ENCODE measurements around the gene RXRA.

RXRA gene

GRCh38 chr9:134403292-134403681 lies 77.0 kb downstream of the RXRA start:
- peaks cover 95 to 100% of the 10 kb centered on the region in 2 experiments for H3K4me1 ChIP-seq (ENCODE audit: control insufficient read depth in 1 of 2, insufficient read depth in 1 of 2, low read depth in 1 of 2, low read length in 1 of 2)
- H3K27me3 ChIP-seq, result no peaks in the 10 kb centered on the region
- peak overlapping the region; percentile 100 for H3K27ac ChIP-seq
- H3K4me3 ChIP-seq (ENCODE audit: low read depth in 1 of 2, low read length in 1 of 2), result peak overlapping the region; percentile 63 to 67
- H3K9me3 ChIP-seq, result no peaks in the 10 kb centered on the region
- H3K36me3 ChIP-seq, result peaks cover 30% of the 10 kb centered on the region
- no peak for TF ChIP-seq CTCF (IDR thresholded peaks at IDR 0.05)

GRCh38 chr9:134403682-134404301 lies 77.5 kb downstream of the RXRA start:
- Histone ChIP-seq H3K36me3 (peaks cover 35% of the 10 kb centered on the region), H3K4me3 (ENCODE audit: low read depth in 1 of 2, low read length in 1 of 2) (peak overlapping the region; percentile 63 to 67), H3K9me3 (no peaks in the 10 kb centered on the region), H3K27ac (peak overlapping the region; percentile 100), H3K4me1 (ENCODE audit: control insufficient read depth in 1 of 2, insufficient read depth in 1 of 2, low read depth in 1 of 2, low read length in 1 of 2) (peaks cover 95 to 100% of the 10 kb centered on the region in 2 experiments), H3K27me3 (no peaks in the 10 kb centered on the region)
- TF ChIP-seq CTCF (IDR thresholded peaks at IDR 0.05), result peak; percentile 1

- H3K4me3 ChIP-seq (ENCODE audit: low read depth in 1 of 2, low read length in 1 of 2), result peak overlapping the region; percentile 63 to 67
- peaks cover 95 to 100% of the 10 kb centered on the region in 2 experiments for H3K4me1 ChIP-seq (ENCODE audit: control insufficient read depth in 1 of 2, insufficient read depth in 1 of 2, low read depth in 1 of 2, low read length in 1 of 2)
- H3K27me3 ChIP-seq, result no peaks in the 10 kb centered on the region
- no peaks in the 10 kb centered on the region for H3K9me3 ChIP-seq
- no peak for TF ChIP-seq CTCF (IDR thresholded peaks at IDR 0.05)
- H3K36me3 ChIP-seq, result peaks cover 41% of the 10 kb centered on the region
- peak overlapping the region; percentile 100 for H3K27ac ChIP-seq
These were observed 78.4 kb downstream of the RXRA start for GRCh38 chr9:134404376-134405358.

GRCh38 chr9:134405527-134405926 lies 79.3 kb downstream of the RXRA start:
- Histone ChIP-seq H3K4me3 (ENCODE audit: low read depth in 1 of 2, low read length in 1 of 2) (peak overlapping the region; percentile 63 to 67), H3K36me3 (peaks cover 49% of the 10 kb centered on the region), H3K27ac (peak overlapping the region; percentile 100), H3K4me1 (ENCODE audit: control insufficient read depth in 1 of 2, insufficient read depth in 1 of 2, low read depth in 1 of 2, low read length in 1 of 2) (peaks cover 95 to 100% of the 10 kb centered on the region in 2 experiments), H3K9me3 (no peaks in the 10 kb centered on the region), H3K27me3 (no peaks in the 10 kb centered on the region)
- peak; percentile 32 for TF ChIP-seq CTCF (IDR thresholded peaks at IDR 0.05)

- Histone ChIP-seq H3K4me1 (ENCODE audit: control insufficient read depth in 1 of 2, insufficient read depth in 1 of 2, low read depth in 1 of 2, low read length in 1 of 2) (peaks cover 96 to 100% of the 10 kb centered on the region in 2 experiments), H3K36me3 (peaks cover 49% of the 10 kb centered on the region), H3K9me3 (no peaks in the 10 kb centered on the region), H3K4me3 (ENCODE audit: low read depth in 1 of 2, low read length in 1 of 2) (peak overlapping the region; percentile 63 to 67), H3K27me3 (no peaks in the 10 kb centered on the region), H3K27ac (peak overlapping the region; percentile 100)
- no peak for TF ChIP-seq CTCF (IDR thresholded peaks at IDR 0.05)
These were observed 80.3 kb downstream of the RXRA start for GRCh38 chr9:134406366-134407120.
